SK-N-DZ (cell line): ENCODE results near the gene ACOX1.

Source experiments
- DNase-seq: peaks from one replicate; pipeline ENCODE4 v3.0.0-alpha.2; 2015; ENCODE audit warnings: low spot score

ACOX1 gene

DNA sequence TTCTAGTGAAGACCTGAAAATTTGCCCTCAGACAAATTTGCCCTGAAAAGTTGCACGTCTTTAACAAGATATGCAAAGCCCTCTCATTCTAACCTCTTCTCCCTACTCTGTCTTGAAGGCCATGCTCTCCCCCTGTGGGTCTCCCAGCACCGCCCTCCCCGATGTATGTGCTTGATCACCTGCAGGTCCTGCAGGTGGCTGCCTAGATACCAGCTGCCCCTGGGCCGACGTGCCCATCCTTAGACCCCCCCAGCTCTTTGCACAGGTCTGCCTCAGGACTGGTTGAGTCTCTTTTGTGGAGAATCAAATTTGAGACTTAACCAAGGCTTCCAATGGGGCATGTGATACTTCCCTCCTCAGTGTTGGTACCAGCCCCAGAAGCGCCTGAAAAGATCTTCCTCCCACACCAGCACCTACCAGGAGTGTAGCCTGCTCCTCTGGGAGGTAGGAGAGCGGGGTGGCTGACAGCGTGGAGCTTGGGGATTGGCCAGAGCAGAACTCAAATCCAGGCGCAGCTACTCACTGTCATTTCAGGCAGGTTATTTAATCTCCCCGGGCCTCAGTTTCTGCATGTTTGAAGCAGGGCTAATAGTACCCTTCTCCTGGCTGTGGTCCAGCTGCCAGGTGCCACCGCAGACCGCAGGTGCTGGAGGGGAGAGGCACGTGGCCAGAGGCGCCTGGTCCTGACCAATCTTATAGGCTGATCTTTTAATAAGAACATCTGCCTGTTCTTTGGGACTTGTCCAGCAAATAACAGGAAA lies 69.7 kb downstream of the ACOX1 start:
- DNase-seq, result no peak

DNA sequence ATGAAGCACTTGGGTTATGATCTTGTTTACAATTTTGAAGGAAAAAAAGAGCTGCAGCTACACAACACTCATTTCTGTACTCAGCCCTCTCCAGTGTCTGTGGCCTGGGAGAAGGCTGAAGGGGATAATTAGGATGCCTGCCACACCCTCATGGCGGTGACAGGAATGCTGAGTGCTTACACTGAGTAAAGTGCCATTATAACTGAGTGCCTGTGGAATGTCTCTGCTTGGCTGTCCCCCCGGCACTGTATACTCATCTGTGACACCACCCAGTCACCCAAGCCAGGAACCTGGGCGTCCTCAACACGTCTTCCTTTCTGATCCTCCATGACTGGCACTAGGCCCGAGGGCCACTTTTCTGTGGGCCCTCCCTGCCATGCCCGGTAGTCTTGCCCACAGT lies 70.8 kb downstream of the ACOX1 start:
- no peak for DNase-seq

DNA sequence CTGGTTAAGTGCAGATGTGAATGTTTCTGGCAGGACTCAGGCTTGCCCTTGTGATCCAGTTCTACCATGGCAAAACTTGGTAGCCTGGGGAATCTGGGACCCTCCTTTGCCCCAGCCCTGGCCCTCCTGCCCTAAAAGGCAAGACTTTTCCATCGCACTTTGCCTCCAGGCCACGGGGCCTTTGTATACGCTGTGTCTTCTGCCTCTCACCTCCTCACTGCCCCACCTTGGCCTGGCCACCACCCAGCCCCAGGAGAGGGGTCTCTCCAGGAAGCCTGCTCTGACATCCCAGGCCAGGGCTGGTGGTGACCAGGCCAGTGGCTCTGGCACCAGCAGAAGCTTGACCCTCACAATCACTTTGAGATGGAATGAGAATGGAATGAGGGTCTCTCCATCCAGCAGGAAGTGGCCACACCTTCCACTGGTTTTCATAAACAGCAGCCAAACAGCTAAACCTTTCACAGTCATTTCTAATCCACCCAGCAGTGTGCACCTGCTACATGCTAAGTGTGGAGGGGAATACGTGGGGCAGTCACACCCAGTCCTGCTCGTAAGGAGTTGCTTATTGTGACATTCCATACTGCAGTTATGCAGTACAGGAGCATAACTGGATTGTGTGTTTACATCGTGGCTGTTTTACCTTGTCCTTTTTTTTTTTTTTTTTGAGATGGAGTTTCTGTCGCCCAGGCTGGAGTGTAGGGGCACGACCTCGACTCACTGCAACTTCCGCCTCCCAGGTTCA lies 72.7 kb downstream of the ACOX1 start:
- no peak for DNase-seq

DNA sequence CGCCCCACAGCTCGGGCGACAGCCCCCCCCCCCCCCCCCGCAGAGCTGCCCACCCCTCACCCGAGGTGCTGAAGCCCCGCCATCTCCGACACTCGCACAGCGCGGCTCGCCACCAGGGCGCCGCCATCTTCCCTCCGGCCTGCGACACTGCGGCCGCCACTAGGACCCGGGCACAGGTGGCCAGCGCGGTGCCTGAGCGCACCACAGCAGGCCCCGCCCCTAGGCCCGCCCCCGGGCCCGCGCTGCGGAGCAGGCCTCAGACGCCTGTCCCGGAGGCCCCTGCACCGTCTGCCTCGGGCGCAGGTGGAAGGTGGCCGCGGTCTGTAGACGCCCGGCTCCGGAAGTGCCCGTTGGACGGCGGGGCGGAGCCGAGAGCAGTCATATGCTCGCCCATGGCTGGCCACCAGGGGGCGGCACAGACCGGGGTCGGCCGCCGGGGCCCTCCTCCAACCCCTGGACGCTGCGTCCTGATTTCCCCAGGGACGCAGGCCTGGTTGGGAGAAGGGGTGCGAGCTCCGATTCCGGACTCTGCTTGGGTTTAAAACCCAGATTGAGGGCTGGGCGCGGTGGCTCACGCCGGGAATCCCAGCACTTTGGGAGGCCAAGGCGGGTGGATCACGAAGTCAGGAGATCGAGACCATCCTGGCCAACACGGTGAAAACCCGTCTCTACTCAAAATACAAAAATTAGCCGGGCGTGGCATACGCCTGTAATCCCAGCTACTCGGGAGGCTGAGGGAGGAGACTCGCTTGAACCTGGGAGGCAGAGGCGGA lies 74.0 kb downstream of the ACOX1 start, which contains the start of gene MRPL38:
TSS of gene MRPL38 (minus strand) at position 136 of the 773 bp plus-strand sequence. CDS start at position 127, 9 bp downstream.
- peak; percentile 98 for DNase-seq

DNA sequence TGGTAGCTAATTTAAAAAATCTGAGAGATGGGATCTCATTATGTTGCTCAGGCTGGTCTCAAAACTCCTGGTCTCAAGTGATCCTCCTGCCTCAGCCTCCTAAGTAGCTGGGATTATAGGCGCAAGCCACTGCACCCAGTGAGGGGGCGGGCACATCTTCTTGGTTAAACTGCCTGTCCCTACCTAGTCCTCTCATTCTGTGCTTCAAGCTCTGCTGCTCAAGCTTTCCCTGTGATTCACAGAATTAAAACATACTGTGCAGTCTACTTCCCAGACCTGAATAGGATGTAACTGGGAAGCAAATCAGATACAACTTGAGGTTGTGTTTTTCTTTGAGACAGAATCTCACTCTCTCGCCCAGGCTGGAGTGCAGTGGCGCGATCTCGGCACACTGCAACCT lies 76.6 kb downstream of the ACOX1 start:
- no peak for DNase-seq

GRCh38 chr17:75901727-75902126 lies 77.2 kb downstream of the ACOX1 start:
- DNase-seq, result no peak

GRCh38 chr17:75900691-75901533 lies 78.1 kb downstream of the ACOX1 start:
- DNase-seq, result no peak

DNA sequence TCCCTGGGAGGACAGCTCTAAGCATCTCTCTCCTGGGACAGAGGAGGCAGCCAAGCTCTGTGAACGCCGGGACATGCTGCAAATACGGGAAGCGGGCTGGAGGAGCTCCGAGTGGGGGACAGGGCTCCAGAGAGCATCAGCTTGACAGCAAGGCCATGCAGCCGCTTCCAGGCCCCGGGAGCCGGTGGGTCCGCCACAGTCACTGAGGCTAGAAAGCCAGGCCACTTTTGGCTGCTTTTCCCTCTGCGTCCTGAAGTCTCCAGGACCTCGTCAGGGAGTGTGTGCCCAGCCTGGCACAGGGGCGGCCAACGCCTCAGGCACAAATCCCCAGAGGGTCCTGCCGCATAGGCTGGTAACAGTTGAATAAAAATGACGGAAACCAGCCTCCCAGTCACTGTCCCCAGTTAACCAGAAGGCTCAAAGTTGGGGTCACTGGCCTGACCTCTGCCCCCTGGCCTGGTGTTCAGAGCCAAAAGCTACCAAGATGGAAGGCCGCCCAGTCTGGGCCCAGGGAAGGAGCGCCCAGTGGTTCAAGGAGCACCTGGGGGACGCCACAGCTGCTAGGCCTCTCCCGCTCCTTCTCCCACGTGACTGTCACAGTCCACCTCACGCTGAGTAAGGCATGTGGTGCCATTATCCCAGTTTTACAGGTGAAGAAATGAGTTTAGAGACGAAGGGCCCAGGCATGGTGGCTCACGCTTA lies 79.0 kb downstream of the ACOX1 start:
- DNase-seq, result no peak

DNA sequence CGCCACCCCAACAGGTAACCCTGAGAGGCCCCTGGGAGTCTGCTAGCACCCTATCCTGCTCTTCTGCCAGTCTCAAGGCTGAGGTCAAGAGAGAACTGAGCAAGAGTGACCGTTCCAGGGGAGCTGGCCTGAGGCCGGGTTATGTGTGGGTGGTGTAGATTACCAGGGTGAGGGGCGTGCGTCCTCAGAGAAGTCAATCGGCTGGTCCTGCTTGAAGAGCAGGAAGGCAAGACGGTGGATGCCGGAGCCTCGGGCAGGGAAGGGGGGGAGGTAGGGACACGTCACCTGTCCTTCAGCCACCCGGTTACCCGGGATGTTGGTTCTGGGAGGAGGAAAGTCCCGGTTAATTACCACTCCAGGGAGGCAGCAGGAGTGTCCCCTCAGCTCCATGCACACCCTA lies 79.6 kb downstream of the ACOX1 start:
- no peak for DNase-seq

DNA sequence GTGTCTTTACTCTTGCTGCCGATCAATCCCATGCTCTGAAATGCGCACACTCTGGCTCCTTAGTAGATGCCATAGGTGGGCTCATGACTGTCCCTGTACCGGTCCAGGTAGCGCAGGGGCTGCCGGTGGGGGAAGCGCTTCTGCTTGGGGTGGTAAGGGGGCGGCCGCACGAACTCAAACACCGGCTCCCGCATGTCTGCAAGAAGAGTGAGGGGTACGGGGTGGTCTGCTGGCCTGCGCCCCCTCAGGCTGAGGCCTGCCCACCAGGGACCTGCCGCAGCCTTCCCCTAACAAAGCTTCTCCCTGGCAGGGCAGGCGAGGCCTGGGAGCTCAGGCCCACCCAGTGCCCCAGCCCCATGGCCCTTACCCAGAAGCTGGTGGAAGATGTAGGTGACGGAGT lies 80.2 kb downstream of the ACOX1 start:
- no peak for DNase-seq

- DNase-seq, result no peak
Observed at GRCh38 chr17:75898065-75898464, 80.9 kb downstream of the ACOX1 start.

DNA sequence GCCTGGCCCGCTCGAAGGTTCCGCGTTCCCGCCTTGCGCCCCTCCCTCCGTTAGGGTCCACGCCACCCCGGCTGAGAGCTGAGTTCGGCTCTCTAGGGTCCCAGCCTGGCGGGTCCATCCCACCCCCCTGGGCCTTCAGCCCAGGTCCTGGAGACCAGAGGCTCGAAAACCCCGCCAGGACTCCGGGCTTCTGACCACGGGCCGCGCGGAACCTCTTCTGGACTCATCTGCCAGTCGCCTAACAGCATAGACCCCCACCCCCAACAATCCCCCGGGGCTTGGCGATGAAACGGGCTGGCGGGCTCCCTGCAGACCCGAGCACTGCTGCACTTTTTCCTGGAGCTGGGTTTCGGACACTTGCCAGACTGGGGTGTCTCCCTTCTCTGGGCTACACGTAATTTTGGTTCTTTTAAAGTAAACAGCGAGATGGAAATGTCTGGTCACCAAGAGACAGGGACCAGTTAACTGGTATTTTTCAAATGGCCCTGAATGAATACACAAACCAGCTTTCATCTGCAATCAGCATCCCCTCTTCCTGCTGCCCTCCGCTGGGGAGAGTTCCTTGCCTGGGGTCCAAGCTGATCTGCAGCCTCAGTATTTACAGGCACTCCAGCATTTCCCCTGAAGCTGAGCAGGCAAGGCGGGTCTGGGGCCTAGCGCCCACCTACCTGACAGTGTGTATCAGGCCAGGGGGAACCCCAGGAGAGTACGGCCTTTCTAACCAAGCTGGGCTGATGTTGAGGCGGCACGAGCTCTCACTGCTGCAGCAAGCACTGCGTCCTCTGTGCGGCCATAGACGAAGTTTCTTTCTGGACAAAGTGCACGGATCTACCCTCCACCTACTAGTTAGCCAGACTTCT lies 81.6 kb downstream of the ACOX1 start:
- DNase-seq, result no peak

GRCh38 chr17:75896415-75897159 lies 82.4 kb downstream of the ACOX1 start, which contains the start of gene TRIM65:
TSS of gene TRIM65 (minus strand) at chr17:75896951. CDS start at chr17:75896937, 14 bp downstream.
- peak; percentile 83 for DNase-seq

DNA sequence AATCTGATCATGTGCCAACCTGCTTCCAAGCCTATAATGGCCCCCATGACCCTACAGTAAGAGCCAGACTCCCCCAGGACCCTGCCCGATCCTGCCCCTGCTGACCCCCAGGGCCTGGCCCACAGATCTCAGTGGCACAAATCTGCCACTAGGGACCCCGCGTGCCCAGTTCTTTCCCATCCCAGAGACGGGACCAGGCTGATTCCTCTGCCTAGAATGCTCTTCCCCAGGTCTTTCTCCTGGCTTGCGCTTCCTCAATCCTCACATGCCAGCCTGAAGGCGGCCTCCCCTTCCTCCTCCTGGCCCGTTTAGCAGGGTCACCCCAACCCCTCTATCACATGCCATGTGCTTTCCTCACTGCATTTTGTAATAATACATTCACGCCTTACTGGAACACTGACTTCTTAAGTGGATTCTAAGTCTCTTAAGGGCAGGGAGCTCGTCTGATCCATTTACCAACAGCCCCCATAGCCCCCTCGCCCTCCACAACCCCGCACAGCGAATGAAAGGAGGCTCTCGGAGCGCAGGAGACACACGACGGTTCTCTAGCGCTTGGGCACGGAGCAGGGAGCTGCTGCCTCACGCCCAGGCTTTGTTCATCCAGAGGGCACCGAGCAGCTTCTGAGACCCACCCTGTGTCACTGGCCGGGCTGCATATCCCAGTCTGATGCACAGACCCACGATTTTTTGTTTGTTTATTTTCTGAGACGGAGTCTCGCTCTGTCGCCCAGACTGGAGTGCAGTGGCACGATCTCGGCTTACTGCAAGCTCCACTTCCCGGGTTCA lies 83.4 kb downstream of the ACOX1 start:
- peak; percentile 59 for DNase-seq

- DNase-seq, result no peak
Observed at GRCh38 chr17:75894049-75894733, 84.8 kb downstream of the ACOX1 start.

- no peak for DNase-seq
Observed at GRCh38 chr17:75893305-75894048, 85.5 kb downstream of the ACOX1 start.
